GM12878 (cell line): ENCODE results near the gene SLC36A1. TPM values are rescaled to one million over a fixed set of nuclear protein-coding genes. Genes with fewer than 3 reads are reported as not detected.

Experiments
- ATAC-seq: fragments of 200-7000 bp; cut with Tn5 transposase; 3 replicates; pipeline ENCODE4 v1.9.1; 2020; ENCODE audit warnings: mild to moderate bottlenecking, moderate library complexity
- BruUV-seq: library from RNA; stranded (reverse); fragments of 400-500 nt; replicated peaks from 2 replicates; lab custom pipeline; 2021; lab: Mats Ljungman, UMichigan
- CTCF ChIA-PET: fragments of 300-600 bp; sonication (Branson Sonifier 250); formaldehyde crosslinking; extraction: SDS; loops from one replicate; lab custom pipeline; 2021; ENCODE audit warnings: inconsistent platforms; lab: Yijun Ruan, JAX
- POLR2A ChIA-PET: fragments of 350-600 bp; formaldehyde crosslinking; extraction: SDS; loops from one replicate; lab custom pipeline; 2021; ENCODE audit warnings: inconsistent platforms; lab: Charles Lee
- RAD21 ChIA-PET: fragments of 300-600 bp; sonication (Branson Sonifier 250); formaldehyde crosslinking; loops from one replicate; lab custom pipeline; 2023; ENCODE audit warnings: antibody characterized with exemption; ENCODE audit not compliant: unreplicated experiment; lab: Charles Lee
- SMC1A ChIA-PET: fragments of 300-600 bp; sonication (Branson Sonifier 250); formaldehyde crosslinking; loops from one replicate; lab custom pipeline; 2023; ENCODE audit not compliant: unreplicated experiment, uncharacterized antibody; lab: Charles Lee
- DNase-seq: peaks from one replicate; pipeline ENCODE4 v3.0.0-alpha.2; 2011; ENCODE audit warnings: low read depth, low spot score
- FAIRE-seq: peaks from 3 replicates; lab custom pipeline; 2011; peaks lifted over from hg19 to GRCh38; lab: Jason Lieb, UNC
- H2AFZ ChIP-seq: 2 replicates; pipeline ENCODE4 v1.6.0; 2011; ENCODE audit warnings: low read depth, low read length, control low read depth; ENCODE audit not compliant: control insufficient read depth
- H3K27ac ChIP-seq: 2 replicates; pipeline ENCODE4 v1.5.1; 2011; ENCODE audit warnings: control low read depth; ENCODE audit not compliant: control insufficient read depth, insufficient read depth
- H3K27me3 ChIP-seq, 2 experiments: replicated peaks in 1 of 2; 2 replicates each; pipeline versions ENCODE4 v1.6.0 to v1.6.1; 2011; ENCODE audit warnings: low read length in 1 of 2; ENCODE audit not compliant: control insufficient read depth in 2 of 2, insufficient read depth in 2 of 2
- H3K36me3 ChIP-seq, 2 experiments: 2 replicates each; pipeline ENCODE4 v1.5.1; 2011; ENCODE audit warnings: low read length in 1 of 2; ENCODE audit not compliant: control insufficient read depth in 2 of 2, insufficient read depth in 2 of 2
- H3K4me1 ChIP-seq: 2 replicates; pipeline ENCODE4 v1.6.1; 2011; ENCODE audit warnings: mild to moderate bottlenecking, low read length, moderate library complexity, mixed read lengths; ENCODE audit not compliant: control insufficient read depth, insufficient read depth
- H3K4me2 ChIP-seq: 2 replicates; pipeline ENCODE4 v1.6.0; 2011; ENCODE audit warnings: control low read depth; ENCODE audit not compliant: control insufficient read depth, insufficient read depth
- H3K4me3 ChIP-seq: fragments of 200-600 bp; sonication (generic); 2 replicates; pipeline ENCODE4 v1.5.1; 2016
- H3K79me2 ChIP-seq: 2 replicates; pipeline ENCODE4 v1.6.0; 2011; ENCODE audit warnings: low read length; ENCODE audit not compliant: control insufficient read depth, insufficient read depth
- H3K9ac ChIP-seq: 2 replicates; pipeline ENCODE4 v1.8.0; 2011; ENCODE audit warnings: low read length, control low read depth, mixed read lengths; ENCODE audit not compliant: control insufficient read depth, insufficient read depth
- H3K9me3 ChIP-seq: replicated peaks from 3 replicates; pipeline ENCODE4 v1.5.1; 2011; ENCODE audit warnings: mild to moderate bottlenecking, low read length; ENCODE audit not compliant: control insufficient read depth, insufficient read depth
- H4K20me1 ChIP-seq: 2 replicates; pipeline ENCODE4 v1.6.0; 2011; ENCODE audit not compliant: control insufficient read depth, insufficient read depth
- ATF7 ChIP-seq: fragments of 450-650 bp; IDR thresholded peaks from 2 replicates; pipeline ENCODE4 v1.6.1; 2016; ENCODE audit warnings: low read depth, mild to moderate bottlenecking
- EED ChIP-seq: sonication (generic); IDR thresholded peaks from 2 replicates; pipeline ENCODE4 v1.6.1; 2016; ENCODE audit warnings: antibody characterized with exemption, low read depth
- GATAD2B ChIP-seq: fragments of 450-650 bp; conservative IDR thresholded peaks from 2 replicates; pipeline ENCODE4 v1.6.1; 2017; ENCODE audit warnings: low read depth, mild to moderate bottlenecking, moderate library complexity
- IKZF1 ChIP-seq: fragments of 450-650 bp; conservative IDR thresholded peaks from 2 replicates; pipeline ENCODE4 v1.6.1; 2017; ENCODE audit warnings: antibody characterized with exemption, mild to moderate bottlenecking
- MEF2B ChIP-seq: fragments of 450-650 bp; IDR thresholded peaks from 2 replicates; pipeline ENCODE4 v1.6.1; 2018; ENCODE audit warnings: mild to moderate bottlenecking, moderate library complexity; ENCODE audit not compliant: partially characterized antibody, poor library complexity, severe bottlenecking
- SREBF1 ChIP-seq: IDR thresholded peaks from 2 replicates; pipeline ENCODE4 v1.6.1; 2012; ENCODE audit warnings: mild to moderate bottlenecking, low read length
- USF2 ChIP-seq: IDR thresholded peaks from 2 replicates; pipeline ENCODE4 v1.6.1; 2011; ENCODE audit warnings: low read depth, low read length, improper control_type of control experiment, borderline replicate concordance
- WGBS: methylation state at CpG from one replicate; pipeline ENCODE4 v1.1.6; 2016; ENCODE audit warnings: low lambda C conversion rate; ENCODE audit not compliant: insufficient replicate concordance, insufficient coverage; ENCODE audit errors: missing lambda C conversion rate; 5-methylcytosine and 5-hydroxymethylcytosine counted together
- in situ Hi-C: fragments of 300-500 bp; cut with MboI; formaldehyde crosslinking; loops from 9 replicates; pipeline ENCODE4 v1.14.3; 2018; ENCODE audit warnings: mixed read lengths
- intact Hi-C: fragments of 100-400 bp; cut with micrococcal nuclease; formaldehyde crosslinking; loops from one replicate; pipeline ENCODE4 v1.14.2; 2022; ENCODE audit not compliant: unreplicated experiment
- polyA plus RNA-seq, 11 experiments: library from polyadenylated mRNA; depleted of rRNA in 4 of 11; unstranded in 6 of 11; stranded (reverse) in 5 of 11; fragments of >200 nt; fragmentation: Nextera tagmentation in 4 of 11; fragmentation: Illumina TruSeq in 1 of 11; extraction: Ambion mirVana in 4 of 11; extraction: Trizol in 1 of 11; gene quantifications; 1 replicate in 1 of 11; 2 replicates in 10 of 11; pipeline versions ENCODE4 v1.2.1 to v1.2.3, GENCODE V29; 2011 to 2016; ENCODE audit warnings: inconsistent platforms in 2 of 11, missing spikeins in 2 of 11, low read depth in 1 of 11
- total RNA-seq, 4 experiments: library from RNA; depleted of rRNA in 3 of 4; stranded (reverse); fragments of >200 nt in 3 of 4; fragmentation: Illumina TruSeq in 1 of 4; extraction: Trizol in 1 of 4; gene quantifications; 2 replicates each; pipeline versions ENCODE4 v1.2.1 to v1.2.3, GENCODE V29; 2013 to 2021
- TF ChIP-seq, protein P1 (sequence below): IDR thresholded peaks from 2 replicates; pipeline ENCODE4 v1.6.1; 2011; ENCODE audit warnings: low read depth, mild to moderate bottlenecking, low read length, moderate library complexity, borderline replicate concordance; ENCODE audit errors: extremely low read depth
- TF ChIP-seq, protein P2 (sequence below), 3 experiments: IDR thresholded peaks in 2 of 3; conservative IDR thresholded peaks in 1 of 3; 2 replicates each; pipeline ENCODE4 v1.5.1; 2011; ENCODE audit warnings: low read depth in 3 of 3, low read length in 3 of 3, mild to moderate bottlenecking in 3 of 3, control low read depth in 2 of 3, moderate library complexity in 2 of 3, inconsistent platforms in 1 of 3, mixed read lengths in 1 of 3; ENCODE audit not compliant: control insufficient read depth in 2 of 3, insufficient read depth in 1 of 3; ENCODE audit errors: extremely low read depth in 1 of 3

The SLC36A1 gene
- total and polyA plus RNA-seq, 10 of the 15 experiments (the other 5 are each of a cell fraction or from before 2014, with no cell fraction given) = 0.50 to 8.2 (median 3.5) TPM

DNA sequence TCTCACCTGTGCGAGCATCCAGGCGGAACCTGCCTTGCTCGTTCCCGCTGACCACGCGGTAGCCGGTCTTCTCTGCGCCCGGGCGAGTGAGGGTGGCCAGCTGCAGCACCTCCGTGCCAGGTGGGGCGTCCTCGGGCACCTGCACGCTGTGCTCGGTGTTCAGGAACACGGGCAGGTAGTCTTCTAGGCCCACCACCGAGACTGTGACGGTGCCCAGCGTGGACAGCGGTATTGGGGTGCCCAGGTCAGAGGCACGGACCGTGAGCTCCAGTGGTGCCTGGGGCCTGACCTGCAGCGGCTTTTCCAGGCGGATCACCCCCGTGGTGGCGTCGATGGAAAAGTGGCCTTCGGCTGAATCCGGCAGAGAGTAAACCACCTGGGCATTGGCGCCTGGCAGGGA lies 84.2 kb downstream of the SLC36A1 start (continued):
- TF ChIP-seq IKZF1 (no peak), MEF2B (no peak), SREBF1 (no peak), GATAD2B (no peak), ATF7 (no peak)
- TF ChIP-seq, protein P1, sequence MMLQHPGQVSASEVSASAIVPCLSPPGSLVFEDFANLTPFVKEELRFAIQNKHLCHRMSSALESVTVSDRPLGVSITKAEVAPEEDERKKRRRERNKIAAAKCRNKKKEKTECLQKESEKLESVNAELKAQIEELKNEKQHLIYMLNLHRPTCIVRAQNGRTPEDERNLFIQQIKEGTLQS = no peak
- TF ChIP-seq, protein P2, sequence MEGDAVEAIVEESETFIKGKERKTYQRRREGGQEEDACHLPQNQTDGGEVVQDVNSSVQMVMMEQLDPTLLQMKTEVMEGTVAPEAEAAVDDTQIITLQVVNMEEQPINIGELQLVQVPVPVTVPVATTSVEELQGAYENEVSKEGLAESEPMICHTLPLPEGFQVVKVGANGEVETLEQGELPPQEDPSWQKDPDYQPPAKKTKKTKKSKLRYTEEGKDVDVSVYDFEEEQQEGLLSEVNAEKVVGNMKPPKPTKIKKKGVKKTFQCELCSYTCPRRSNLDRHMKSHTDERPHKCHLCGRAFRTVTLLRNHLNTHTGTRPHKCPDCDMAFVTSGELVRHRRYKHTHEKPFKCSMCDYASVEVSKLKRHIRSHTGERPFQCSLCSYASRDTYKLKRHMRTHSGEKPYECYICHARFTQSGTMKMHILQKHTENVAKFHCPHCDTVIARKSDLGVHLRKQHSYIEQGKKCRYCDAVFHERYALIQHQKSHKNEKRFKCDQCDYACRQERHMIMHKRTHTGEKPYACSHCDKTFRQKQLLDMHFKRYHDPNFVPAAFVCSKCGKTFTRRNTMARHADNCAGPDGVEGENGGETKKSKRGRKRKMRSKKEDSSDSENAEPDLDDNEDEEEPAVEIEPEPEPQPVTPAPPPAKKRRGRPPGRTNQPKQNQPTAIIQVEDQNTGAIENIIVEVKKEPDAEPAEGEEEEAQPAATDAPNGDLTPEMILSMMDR (IDR thresholded peaks at IDR 0.05 in 2 of 3, conservative IDR thresholded peaks at IDR 0.05 in 1 of 3; ENCODE audit: control insufficient read depth in 2 of 3, extremely low read depth in 1 of 3, insufficient read depth in 1 of 3, low read depth in 3 of 3, low read length in 3 of 3) = no peak

- no peak overlapping the region for H3K27ac ChIP-seq
- TF ChIP-seq EED (no peak), USF2 (no peak)
- TF ChIP-seq, all 136 proteins: peak for 0
- no peak overlapping the region for H3K4me2 ChIP-seq
- H3K27me3 ChIP-seq = peaks cover 3% of the 10 kb centered on the region in 2 experiments; a peak in 2 of 4 replicates
- no peaks in the 10 kb centered on the region for H3K79me2 ChIP-seq
- POLR2A ChIA-PET = no interaction called here
- WGBS = 61% methylated on average over 4 of the region's 4 CpGs
- no peak overlapping the region for H3K9ac ChIP-seq
- ATAC-seq (no peak), FAIRE-seq (no peak), DNase-seq (no peak)
- no peaks in the 10 kb centered on the region for H4K20me1 ChIP-seq
- SMC1A ChIA-PET = interaction anchor here (2.2 kb wide), 1 partner anchor 9 kb away, joined by 8 read pairs; no protein-coding TSS in a partner anchor
- RAD21 ChIA-PET = no interaction called here
- no peaks in the 10 kb centered on the region for H3K4me1 ChIP-seq
- H3K9me3 ChIP-seq = no peaks in the 10 kb centered on the region
- in situ Hi-C loops (no loop called here), intact Hi-C loops (no loop called here)
- H3K4me3 ChIP-seq = no peak overlapping the region
- no peaks in the 10 kb centered on the region for H3K36me3 ChIP-seq
- BruUV-seq = no TSS peak
- CTCF ChIA-PET = interaction anchor here (1.3 kb wide), 1 partner anchor 9 kb away, joined by 4 read pairs; no protein-coding TSS in a partner anchor
- H2AFZ ChIP-seq = no peak overlapping the region
Observed at GRCh38 chr5:151532416-151532815, 85.0 kb downstream of the SLC36A1 start.
